GM06990 (cell line): ENCODE results near the gene BMPR2.

Experiments
- DNase-seq: peaks from one replicate; pipeline ENCODE4 v3.0.0-alpha.2; 2011; ENCODE audit not compliant: insufficient read length; ENCODE audit errors: extremely low read depth
- H3K27me3 ChIP-seq: replicated peaks from 2 replicates; pipeline ENCODE4 v1.6.0; 2011; ENCODE audit warnings: low read length; ENCODE audit not compliant: control insufficient read depth, insufficient read depth
- H3K36me3 ChIP-seq: 2 replicates; pipeline ENCODE4 v1.5.1; 2011; ENCODE audit warnings: low read length; ENCODE audit not compliant: control insufficient read depth, insufficient read depth
- H3K4me3 ChIP-seq: replicated peaks from 2 replicates; pipeline ENCODE4 v1.5.1; 2011; ENCODE audit warnings: low read depth, mild to moderate bottlenecking, control low read depth, low read length
- CTCF ChIP-seq: IDR thresholded peaks from 2 replicates; pipeline ENCODE4 v1.5.1; 2011; ENCODE audit warnings: low read length, control low read depth, mild to moderate bottlenecking, inconsistent platforms; ENCODE audit not compliant: insufficient read depth, poor library complexity, severe bottlenecking

Gene BMPR2

GRCh38 chr2:202460119-202460518 is 84.0 kb downstream of the BMPR2 start:
- no peak for TF ChIP-seq CTCF
- Histone ChIP-seq H3K4me3 (no peak overlapping the region), H3K36me3 (no peaks in the 10 kb centered on the region), H3K27me3 (no peaks in the 10 kb centered on the region)
- no peak for DNase-seq

GRCh38 chr2:202479090-202479489 is 103.0 kb downstream of the BMPR2 start:
- no peak for TF ChIP-seq CTCF
- Histone ChIP-seq H3K36me3 (no peaks in the 10 kb centered on the region), H3K4me3 (no peak overlapping the region), H3K27me3 (no peaks in the 10 kb centered on the region)
- DNase-seq: no peak

GRCh38 chr2:202479610-202480009 is 103.5 kb downstream of the BMPR2 start:
- DNase-seq: no peak
- TF ChIP-seq CTCF: no peak
- Histone ChIP-seq H3K36me3 (no peaks in the 10 kb centered on the region), H3K4me3 (no peak overlapping the region), H3K27me3 (no peaks in the 10 kb centered on the region)

- DNase-seq: no peak
Observed at GRCh38 chr2:202486351-202486750, 110.2 kb downstream of the BMPR2 start.

GRCh38 chr2:202488671-202489070 is 112.5 kb downstream of the BMPR2 start:
- Histone ChIP-seq H3K36me3 (no peaks in the 10 kb centered on the region), H3K4me3 (no peak overlapping the region), H3K27me3 (no peaks in the 10 kb centered on the region)
- DNase-seq: no peak
- no peak for TF ChIP-seq CTCF

More at GRCh38 chr2:202486351-202486750, 110.2 kb downstream of the BMPR2 start:
- TF ChIP-seq CTCF: no peak
- Histone ChIP-seq H3K27me3 (no peaks in the 10 kb centered on the region), H3K4me3 (no peak overlapping the region), H3K36me3 (no peaks in the 10 kb centered on the region)

- no peak for DNase-seq
- no peak for TF ChIP-seq CTCF
- H3K4me3 ChIP-seq: no peak overlapping the region
- H3K36me3 ChIP-seq: no peaks in the 10 kb centered on the region
- H3K27me3 ChIP-seq: no peaks in the 10 kb centered on the region
Observed at GRCh38 chr2:202490479-202490878, 114.4 kb downstream of the BMPR2 start.
